Gastrocnemius medialis (tissue), 4 donors: ENCODE measurements around the gene GARIN1A.

Experiments
- POLR2A ChIP-seq, 2 donors: fragments of 450-650 bp; IDR thresholded peaks; one replicate each; pipeline ENCODE4 v1.6.1; 2017; ENCODE audit warnings: antibody characterized with exemption in 2 of 2, mild to moderate bottlenecking in 2 of 2, moderate library complexity in 2 of 2
- TF ChIP-seq, protein P1 (sequence below), 5 experiments: fragments of 450-650 bp in 3 of 5; fragments of 200-600 bp in 2 of 5; sonication (generic) in 2 of 5; IDR thresholded peaks in 4 of 5; conservative IDR thresholded peaks in 1 of 5; 1 replicate in 4 of 5; 2 replicates in 1 of 5; pipeline ENCODE4 v1.5.1; 2016 to 2019; ENCODE audit warnings: antibody characterized with exemption in 5 of 5, mild to moderate bottlenecking in 3 of 5, moderate library complexity in 3 of 5

DNA sequence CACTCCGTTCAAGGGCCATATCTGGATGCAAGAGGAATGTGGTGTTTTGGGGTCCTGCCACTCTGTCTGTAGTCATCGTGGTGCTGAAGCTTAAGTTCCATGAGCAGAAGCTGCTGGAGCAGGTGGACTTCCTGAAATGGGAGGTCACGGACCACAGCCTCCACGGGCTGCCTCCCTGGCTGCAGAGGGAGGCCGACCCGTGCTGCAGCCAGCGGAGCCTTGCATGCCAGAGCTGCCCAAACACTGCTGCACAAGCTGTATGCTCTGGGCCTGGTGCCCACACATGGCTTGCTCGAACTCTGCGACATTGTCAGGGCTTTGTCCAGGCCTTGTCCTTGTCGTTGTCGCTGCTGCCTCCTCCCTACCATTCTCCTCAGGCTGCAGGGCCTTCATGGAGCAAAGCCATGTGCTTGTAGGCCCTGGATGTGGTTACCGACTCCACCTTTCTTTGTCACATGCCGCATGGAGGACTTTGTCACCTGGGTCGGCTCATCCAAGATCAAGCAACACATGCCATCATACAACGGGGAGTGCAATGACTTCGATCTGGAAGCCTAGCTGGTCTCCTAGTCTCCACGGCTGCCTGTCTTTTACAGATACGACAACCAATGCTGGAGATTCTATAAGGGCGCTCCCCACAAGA lies 21.4 kb downstream of the GARIN1A start:
- TF ChIP-seq, protein P1, sequence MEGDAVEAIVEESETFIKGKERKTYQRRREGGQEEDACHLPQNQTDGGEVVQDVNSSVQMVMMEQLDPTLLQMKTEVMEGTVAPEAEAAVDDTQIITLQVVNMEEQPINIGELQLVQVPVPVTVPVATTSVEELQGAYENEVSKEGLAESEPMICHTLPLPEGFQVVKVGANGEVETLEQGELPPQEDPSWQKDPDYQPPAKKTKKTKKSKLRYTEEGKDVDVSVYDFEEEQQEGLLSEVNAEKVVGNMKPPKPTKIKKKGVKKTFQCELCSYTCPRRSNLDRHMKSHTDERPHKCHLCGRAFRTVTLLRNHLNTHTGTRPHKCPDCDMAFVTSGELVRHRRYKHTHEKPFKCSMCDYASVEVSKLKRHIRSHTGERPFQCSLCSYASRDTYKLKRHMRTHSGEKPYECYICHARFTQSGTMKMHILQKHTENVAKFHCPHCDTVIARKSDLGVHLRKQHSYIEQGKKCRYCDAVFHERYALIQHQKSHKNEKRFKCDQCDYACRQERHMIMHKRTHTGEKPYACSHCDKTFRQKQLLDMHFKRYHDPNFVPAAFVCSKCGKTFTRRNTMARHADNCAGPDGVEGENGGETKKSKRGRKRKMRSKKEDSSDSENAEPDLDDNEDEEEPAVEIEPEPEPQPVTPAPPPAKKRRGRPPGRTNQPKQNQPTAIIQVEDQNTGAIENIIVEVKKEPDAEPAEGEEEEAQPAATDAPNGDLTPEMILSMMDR (IDR thresholded peaks at IDR 0.05 in 4 of 5, conservative IDR thresholded peaks at IDR 0.05 in 1 of 5), result no peak
- no peak for TF ChIP-seq POLR2A (IDR thresholded peaks at IDR 0.05)
